HG02798 (cell line): Measurements from ENCODE around the gene GRIK2.

ENCODE experiments used
- ATAC-seq: cut with Tn5 transposase; IDR thresholded peaks from one replicate; pipeline ENCODE4 v1.9.1; 2021; ENCODE audit warnings: mild to moderate bottlenecking; ENCODE audit not compliant: unreplicated experiment, poor library complexity

Gene GRIK2

DNA sequence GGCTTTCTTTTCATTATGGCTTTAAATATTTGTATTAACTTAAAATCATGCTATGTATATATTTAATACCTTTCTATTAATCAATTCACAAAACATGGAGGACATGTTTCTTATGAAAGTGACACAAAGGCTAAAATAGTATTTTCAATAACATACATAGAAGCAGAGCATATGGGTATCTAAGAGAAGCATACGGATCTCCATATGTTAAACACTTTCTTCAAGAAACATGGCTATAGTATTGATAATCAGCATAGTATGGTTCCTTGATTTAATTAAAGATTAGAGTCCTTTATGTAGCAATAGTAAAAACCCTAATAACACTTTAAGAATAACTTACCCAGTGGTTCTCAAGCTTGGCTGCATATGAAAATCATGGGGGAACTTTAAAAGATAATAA, 58.5 kb downstream of the GRIK2 start:
- no peak for ATAC-seq

DNA sequence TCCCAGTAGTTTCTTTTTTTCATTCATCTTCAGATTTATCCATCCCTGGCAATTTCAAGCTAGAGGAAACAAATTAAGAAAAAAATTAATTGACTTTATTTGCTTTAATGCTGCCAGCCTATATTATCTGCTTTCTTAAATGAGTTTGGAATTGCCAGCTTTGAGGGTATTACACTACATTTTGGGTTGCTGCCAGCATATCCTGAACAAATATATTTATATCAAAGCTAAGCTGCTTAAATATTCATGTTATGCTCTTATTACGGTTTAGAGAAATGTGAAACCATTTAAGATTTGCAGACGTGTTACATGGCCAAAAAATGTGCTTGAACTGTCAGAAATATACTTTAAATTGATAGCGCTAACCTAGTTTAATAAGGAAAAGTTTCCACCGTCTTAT, 59.7 kb downstream of the GRIK2 start:
- ATAC-seq = no peak

DNA sequence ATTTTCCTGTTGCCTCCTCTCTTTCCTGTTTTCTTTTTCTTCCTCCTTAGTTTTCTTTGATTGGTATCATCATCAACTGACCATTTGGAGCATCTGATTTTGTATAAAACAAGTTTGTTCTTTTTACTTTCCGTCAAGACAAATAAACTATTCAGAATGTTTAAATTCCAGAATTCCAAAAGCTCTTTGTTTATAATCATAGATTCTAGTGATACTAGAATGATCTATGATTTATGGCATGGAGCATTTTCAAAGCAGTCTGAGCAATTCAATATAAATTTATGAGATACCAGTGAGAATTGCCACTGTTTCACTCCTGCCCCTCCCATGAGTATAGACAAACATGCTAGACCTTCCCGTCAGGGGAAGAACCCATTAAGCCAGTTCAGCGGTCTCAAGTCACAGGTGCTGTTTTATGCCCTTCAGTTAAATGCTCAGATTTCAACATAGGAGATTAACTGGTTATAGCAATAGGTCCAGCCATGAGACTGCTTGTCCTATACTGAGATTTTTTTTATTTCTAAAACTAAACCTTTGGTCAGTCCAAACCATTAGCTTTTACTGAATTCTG, 60.7 kb downstream of the GRIK2 start:
- ATAC-seq = no peak

DNA sequence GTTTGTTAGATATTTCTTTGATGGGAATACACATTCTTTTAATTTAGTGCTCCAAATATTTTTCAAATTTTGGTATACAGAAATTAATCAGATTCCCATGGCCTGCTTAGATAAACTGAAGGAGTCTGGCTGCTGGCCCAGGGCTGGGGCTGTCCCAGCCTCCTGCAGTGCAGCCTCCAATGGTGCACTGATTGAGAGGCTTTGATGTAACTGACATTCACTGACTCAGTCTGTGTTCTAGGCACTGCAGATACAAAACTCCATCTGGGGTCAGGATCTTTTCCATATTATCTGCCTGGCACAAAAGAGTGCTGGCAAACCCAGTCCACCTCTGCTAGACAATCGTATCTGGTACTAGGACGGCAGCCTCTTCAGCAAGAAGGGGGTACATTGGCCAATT, 64.8 kb downstream of the GRIK2 start:
- ATAC-seq = no peak

DNA sequence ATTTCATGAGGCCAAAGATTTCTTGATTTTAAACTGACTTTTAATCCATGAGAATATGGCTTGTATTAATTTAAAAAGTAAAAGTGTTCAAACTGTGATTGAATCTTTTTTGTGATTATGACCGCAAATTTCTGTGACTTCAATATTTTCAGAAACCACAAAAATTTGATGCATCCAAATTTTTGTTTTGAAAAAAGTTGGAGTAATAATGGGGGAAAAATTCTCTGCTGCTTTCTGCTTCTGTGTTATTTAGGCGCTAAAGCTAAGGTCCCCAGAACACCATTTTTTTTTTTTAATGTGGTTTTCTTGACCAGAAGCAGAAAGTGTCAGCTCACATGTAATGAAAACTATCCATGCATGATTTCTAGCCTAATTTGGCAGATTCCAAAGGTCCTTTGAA, 65.3 kb downstream of the GRIK2 start:
- no peak for ATAC-seq

DNA sequence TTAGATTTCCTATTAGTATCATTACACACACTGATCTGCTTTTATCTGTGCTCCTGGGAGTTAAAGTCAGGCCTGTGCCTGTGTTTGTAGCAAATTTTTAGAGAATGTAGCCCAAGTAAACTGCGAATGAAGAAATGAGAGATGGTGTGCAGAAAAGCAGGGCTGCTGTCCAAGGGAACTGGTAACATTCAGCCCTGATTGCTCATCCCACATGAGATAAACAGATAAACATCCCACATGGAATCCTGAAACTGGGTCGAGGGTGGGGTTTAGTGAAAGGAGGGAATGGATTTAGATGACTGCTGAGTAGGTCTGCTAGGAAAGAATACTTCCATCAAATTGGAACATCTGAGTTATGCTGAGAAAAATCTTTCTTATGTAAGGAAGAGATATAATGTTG, 69.1 kb downstream of the GRIK2 start:
- no peak for ATAC-seq

DNA sequence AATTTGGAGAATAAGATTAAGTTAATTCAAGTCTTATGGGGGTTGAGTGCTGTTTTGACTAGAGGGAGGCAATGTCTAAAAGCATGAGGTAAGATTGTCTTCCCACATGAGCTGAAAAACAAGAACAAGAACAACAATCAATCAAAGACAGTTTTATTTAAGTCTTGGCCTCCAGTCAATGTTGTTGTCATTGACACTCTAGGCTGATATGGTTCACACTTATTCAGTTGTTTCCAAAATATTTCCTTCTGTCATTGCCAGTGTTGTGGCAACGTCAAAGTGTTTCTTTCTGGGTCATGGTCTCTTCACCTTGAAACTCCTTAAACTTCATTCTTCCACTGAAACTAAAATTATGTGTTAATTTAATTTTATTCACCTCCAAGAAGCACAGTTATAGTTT, 72.4 kb downstream of the GRIK2 start:
- no peak for ATAC-seq

DNA sequence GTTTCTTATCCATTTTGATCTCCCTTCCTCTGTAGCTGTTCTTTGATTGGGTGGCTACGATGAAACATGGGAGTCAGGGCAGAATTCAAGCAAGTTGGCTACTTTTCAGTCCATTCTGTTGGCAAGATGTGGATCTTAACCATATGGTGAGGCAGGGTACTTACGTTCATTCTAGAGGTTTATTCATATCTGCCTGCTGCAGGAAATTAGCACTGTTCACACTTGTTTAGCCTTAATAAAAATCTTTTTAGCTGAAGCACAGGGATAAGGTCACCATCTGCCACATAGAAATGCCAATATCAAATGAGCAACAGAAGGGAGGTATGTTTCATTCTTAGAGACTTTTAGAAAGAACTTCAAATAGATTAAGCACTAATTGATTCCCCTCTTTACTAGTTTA, 83.9 kb downstream of the GRIK2 start:
- no peak for ATAC-seq

DNA sequence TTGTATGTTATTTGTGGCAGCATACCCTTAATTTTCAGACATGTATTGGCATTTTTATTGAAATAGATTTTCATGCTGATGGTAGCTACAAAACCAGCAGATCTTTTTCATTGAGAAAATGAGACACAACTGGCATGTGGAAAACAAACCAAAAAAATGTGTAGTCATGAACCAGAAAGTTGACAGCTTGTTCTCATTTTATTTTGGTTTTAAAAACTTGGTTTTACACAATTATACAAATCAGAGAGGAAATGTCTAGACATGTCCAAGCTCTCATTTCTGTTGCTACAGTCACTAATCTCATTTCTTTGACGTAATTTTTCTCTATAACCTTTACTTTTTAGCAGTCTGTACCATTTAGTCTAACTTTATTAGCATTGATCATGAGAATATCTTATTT, 85.4 kb downstream of the GRIK2 start:
- ATAC-seq = no peak

DNA sequence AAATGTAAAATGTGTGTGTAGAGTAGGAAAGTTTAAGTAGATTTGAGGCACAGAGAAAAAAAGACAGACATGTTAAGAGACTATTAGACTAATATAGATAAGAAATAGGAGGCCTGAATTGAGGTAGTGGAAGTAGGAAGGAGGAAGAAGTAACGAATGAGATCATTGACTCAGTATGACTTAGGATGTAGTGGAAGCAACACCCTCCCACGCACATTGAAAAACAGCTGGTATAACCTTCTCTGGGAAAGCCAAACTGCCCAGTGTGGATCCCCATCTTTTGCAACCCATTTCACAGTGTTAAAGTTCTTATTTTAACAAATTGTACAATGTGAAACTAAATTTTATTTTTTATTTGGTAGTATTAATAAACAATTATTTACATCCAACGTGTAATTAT, 89.1 kb downstream of the GRIK2 start:
- no peak for ATAC-seq

DNA sequence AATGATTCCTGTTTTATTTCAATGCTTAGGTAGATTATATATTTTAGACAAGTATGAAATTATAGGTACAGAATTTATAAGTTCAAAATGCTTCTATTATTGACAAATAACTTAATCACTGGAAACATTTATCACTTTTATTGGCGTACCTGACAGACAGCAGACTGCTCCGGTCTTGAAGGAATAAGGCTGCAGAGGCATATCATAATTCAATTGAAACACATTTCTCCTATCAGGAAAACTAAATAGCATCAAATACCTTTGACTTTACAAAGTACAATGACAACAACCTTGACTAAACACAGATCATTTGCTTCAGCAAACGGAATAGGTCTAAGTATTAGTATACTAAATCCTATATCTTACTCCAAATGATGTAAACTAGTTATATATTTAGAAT, 91.3 kb downstream of the GRIK2 start:
- no peak for ATAC-seq

DNA sequence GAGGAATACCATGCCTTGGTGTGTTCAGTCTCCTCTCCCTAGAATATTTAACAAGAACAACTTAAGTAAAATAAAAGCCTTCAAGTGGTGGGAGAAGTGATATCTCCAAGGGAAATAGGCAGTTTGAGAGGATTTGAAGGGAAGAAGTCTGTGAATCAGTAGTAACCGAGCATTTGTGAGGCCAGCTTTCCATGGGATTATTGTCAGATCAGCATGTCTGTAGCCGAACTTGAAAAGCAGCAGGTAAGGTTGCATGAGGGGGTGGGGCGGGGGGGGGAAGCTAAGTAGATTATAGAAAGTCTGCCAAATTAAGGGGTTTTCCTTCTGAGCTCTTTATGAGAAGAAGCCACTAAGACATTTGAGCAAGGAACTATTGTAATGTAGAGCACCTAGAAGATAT, 92.6 kb downstream of the GRIK2 start:
- ATAC-seq = no peak

DNA sequence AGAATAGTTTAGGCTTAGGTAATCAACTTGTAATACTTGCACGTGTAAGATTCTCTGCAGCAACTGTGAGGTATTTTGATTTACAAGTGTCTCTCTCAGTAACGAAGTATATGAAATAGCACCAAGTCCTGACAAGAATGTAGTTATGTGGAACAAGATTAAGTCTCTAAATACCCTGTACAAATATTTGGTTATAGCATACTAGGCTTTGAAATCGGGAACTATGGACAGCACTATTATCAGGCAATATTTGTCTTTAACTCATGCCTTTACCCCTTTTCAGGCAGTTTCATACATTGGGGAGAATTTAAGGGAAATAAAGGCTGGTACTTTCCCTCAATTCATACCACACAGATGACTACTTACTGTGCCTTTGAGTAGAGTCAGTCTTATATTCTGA, 93.2 kb downstream of the GRIK2 start:
- no peak for ATAC-seq

DNA sequence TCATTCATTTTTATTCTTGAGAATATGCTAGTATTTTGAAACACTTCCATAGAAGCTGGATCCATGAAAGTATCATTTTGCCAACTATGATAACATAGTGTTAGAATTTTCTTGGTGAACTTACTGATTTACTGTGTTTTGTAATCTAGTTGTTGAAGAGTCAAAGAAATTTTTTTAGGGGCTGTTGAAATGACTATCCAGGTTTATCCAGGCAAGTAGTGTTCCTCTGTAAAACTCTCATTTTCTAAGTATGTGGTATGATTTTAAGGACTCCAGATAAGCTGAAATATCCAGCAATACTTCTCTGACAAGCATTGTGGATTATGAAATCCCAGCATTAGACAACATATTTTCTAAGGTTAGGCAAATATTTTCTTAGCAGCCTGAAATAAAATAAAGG, 95.9 kb downstream of the GRIK2 start:
- no peak for ATAC-seq

DNA sequence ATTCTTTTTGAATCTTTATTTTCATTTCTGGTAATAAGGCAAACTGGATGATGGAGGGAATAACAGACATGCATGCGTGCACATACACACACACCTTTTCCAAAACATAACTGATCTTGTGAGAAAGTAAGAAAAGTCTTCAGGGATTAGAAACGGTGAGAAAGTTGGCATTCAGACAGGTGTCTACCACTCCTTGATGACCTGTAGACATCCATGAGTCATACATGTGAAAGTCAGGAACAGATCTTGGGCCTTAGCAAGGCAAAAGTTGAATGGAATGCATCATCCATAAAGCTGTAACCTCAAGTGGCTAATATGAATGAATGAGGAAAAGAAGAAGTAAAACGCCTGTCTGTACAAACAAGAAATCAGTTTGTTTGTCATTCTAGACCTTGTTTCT, 97.3 kb downstream of the GRIK2 start:
- no peak for ATAC-seq

DNA sequence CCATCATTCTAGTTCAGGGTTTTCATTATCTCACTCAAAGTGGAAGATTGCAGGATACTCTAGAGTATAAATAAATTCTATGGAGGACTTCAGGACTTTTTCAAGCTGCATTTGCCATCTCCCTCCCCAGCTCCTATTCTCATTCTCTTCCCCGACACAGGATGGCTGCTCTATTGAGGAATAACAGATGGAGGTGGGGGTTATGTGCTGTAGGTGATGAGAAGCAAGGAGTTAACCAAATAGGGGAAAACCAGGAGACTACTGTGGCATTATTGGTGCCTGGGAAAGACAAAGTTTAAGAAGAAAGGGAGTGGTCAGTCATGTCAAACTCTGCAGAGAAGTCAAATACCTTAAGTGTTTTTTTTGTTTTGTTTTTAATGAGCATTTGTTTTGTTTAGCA, 109.3 kb downstream of the GRIK2 start:
- ATAC-seq = no peak

DNA sequence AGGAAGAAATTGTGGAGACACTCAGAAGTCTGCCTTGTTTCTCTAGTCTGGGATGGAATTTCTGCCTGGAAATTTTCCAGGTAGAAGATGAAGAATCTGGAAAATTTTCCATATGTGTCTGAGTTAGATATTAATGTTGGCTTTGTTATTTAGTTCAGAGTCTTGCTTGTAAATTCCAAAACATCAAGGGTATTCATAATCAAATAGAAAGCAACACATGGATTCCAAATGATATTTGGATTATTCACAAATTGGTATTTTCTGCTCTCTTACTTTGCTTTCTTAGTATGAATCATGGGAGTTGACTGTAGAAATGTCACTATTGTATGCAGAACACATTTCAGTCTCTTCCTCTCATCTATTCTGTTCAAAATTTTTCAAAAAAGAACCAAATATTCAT, 116.0 kb downstream of the GRIK2 start:
- ATAC-seq = no peak

DNA sequence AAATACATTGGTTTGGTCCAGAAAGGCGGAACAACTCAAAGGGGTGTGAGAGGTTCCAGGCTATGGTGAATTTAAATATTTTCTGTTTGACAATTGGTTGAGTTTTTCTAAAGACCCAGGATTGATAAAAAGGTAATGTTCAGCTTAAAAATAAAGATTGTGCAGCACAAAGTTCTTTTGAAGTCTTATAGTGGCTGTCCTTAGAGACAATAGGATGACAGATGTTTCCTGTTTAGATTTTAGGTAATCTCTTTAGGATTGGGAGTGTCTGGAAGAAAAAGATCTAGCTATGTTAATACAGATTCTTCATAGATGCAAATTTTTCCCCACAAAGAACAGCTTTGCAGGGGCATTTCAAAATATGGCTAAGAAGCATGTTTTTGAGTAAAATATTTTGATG, 119.7 kb downstream of the GRIK2 start:
- no peak for ATAC-seq

DNA sequence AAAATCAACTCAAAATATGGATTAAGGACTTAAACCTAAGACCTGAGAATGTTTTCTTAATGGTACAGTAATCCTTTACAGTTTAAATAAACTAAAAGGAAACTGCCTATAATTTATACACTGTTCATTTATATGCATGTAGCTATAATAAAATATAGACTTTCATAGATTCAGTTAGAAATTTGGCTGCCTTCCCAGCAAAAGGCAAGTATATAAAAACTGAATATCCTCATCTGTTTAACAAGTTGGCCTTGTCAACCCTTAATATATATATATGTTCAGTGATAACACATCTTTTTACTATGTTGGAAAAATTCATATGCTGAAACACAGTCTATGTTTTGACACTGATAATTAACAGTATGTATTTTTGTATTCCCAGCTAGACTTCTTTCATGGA, 123.1 kb downstream of the GRIK2 start:
- no peak for ATAC-seq

DNA sequence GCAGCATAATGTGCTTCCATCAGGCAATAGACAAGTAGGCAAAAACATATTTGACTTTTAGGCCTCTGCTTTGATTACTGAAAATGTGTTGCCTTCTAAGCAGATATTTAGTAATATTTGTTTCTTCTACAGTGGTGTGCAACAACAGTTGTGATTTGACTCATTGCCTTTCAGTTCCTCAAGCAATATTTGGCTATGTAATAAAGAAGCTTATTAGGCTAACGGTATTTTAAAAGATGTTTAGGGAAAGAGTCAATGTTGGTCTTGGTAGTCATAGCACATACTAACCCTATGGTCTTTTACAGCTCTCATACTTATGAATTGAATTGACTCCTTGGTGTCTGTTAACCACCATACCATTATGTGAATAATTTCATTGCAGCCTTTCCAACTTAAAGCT, 124.1 kb downstream of the GRIK2 start:
- peak; percentile 51 for ATAC-seq

DNA sequence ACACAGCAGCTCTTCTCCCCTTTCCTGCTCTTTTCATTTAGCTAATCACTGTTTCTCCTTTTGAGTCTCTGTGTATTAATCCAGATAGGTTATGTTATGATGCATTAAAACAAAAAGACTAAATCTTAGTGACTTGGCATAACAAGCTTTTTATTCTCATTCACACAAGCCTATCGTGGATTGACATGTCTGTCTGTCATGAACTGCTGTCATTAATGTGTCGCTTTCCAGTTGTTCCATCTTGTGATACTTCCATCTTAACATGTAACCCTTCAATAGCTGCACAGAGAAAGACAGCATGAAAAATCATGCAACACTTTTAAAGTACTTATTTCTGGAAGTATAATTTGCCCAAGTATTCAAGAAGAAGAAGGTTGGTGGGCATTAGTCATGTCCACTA, 128.7 kb downstream of the GRIK2 start:
- no peak for ATAC-seq

DNA sequence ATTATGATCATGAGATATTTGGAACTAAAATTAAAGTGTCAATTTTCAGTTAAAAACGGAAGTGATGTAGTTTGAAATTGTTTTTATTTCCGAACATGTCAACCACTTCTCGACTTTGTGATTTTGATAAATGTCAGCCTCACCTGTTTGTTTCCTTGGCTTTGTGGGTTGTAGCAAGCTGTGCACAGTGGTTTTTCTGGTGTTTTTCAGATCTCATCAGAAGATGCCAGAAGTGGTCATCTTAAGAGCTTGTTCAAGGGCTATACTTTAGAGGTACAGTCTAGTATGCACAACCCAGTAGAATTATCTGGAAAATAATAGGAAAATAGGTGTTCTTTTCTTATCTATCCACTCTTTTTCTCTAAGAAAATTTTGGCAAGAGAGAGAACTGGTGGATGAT, 134.0 kb downstream of the GRIK2 start:
- ATAC-seq = no peak

DNA sequence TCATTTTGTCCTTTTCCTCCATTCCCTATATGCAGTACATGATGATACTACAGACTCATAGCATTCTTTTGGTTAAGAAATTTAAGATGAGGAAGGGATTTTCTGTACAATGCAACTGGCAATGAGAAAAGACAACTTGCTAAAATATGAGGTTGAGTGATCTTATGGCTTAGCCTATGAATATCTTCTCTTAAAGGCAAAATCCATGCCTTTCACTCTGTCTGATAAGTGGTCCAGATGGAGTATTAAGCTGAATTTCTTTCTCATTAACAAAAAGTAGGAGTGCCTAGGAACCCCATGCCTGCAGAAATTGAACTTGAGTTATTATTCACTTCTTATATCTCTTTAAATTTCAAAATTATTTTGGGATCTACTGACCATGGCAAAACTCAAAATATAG, 135.3 kb downstream of the GRIK2 start:
- ATAC-seq = no peak
